Common myeloid progenitor, CD34-positive (primary cell): ENCODE results near the gene TRDN.

Source experiments
- CTCF ChIA-PET: fragments of 350-600 bp; sonication (Branson Sonifier 250); formaldehyde crosslinking; loops from one replicate; lab custom pipeline; 2021; ENCODE audit warnings: antibody characterized with exemption; lab: Charles Lee
- POLR2A ChIA-PET: fragments of 350-600 bp; sonication (Branson Sonifier 250); formaldehyde crosslinking; loops from one replicate; lab custom pipeline; 2021; ENCODE audit warnings: antibody characterized with exemption; lab: Charles Lee
- DNase-seq, 3 donors: peaks; one replicate each; pipeline versions ENCODE4 v3.0.0 to v3.0.0-alpha.2; 2013
- H3K27ac ChIP-seq, 2 experiments: 1 replicate in 1 of 2; 2 replicates in 1 of 2; pipeline ENCODE4 v1.7.0; 2013; ENCODE audit warnings: inconsistent platforms in 2 of 2, low read length in 2 of 2, mild to moderate bottlenecking in 2 of 2, low read depth in 1 of 2, moderate library complexity in 1 of 2; ENCODE audit not compliant: severe bottlenecking in 2 of 2, insufficient read depth in 1 of 2, poor library complexity in 1 of 2
- H3K27me3 ChIP-seq, 5 experiments: replicated peaks in 2 of 5; 1 replicate in 3 of 5; 2 replicates in 2 of 5; pipeline versions ENCODE4 v1.6.1 to v1.7.0; 2013; ENCODE audit warnings: low read length in 4 of 5, mild to moderate bottlenecking in 2 of 5, moderate library complexity in 2 of 5, inconsistent platforms in 1 of 5; ENCODE audit not compliant: insufficient read depth in 5 of 5, control insufficient read depth in 4 of 5
- H3K36me3 ChIP-seq, 4 experiments: 1 replicate in 2 of 4; 2 replicates in 2 of 4; pipeline versions ENCODE4 v1.6.1 to v1.7.0; 2013; ENCODE audit warnings: low read length in 3 of 4, control low read depth in 1 of 4, mild to moderate bottlenecking in 1 of 4; ENCODE audit not compliant: control insufficient read depth in 4 of 4, insufficient read depth in 4 of 4
- H3K4me1 ChIP-seq, 4 experiments: 1 replicate in 3 of 4; 2 replicates in 1 of 4; pipeline versions ENCODE4 v1.6.1 to v1.7.1; 2013; ENCODE audit warnings: low read length in 3 of 4, mild to moderate bottlenecking in 3 of 4, control low read depth in 1 of 4, inconsistent platforms in 1 of 4, moderate library complexity in 1 of 4; ENCODE audit not compliant: control insufficient read depth in 4 of 4, insufficient read depth in 4 of 4; ENCODE audit errors: control extremely low read depth in 1 of 4
- H3K4me3 ChIP-seq, 7 experiments: 1 replicate in 4 of 7; 2 replicates in 3 of 7; pipeline versions ENCODE4 v1.5.1 to v1.7.0; 2013; ENCODE audit warnings: mild to moderate bottlenecking in 7 of 7, low read length in 6 of 7, moderate library complexity in 6 of 7, inconsistent platforms in 2 of 7, low read depth in 2 of 7, control low read depth in 1 of 7; ENCODE audit not compliant: insufficient read depth in 4 of 7, control insufficient read depth in 1 of 7; ENCODE audit errors: extremely low read depth in 1 of 7
- H3K9me3 ChIP-seq, 5 experiments: 1 replicate in 4 of 5; 2 replicates in 1 of 5; pipeline versions ENCODE4 v1.6.1 to v1.7.1; 2013; ENCODE audit warnings: low read length in 4 of 5, mild to moderate bottlenecking in 2 of 5, inconsistent platforms in 1 of 5, low read depth in 1 of 5, moderate library complexity in 1 of 5; ENCODE audit not compliant: control insufficient read depth in 4 of 5, insufficient read depth in 2 of 5; ENCODE audit errors: control extremely low read depth in 1 of 5
- WGBS: methylation state at CpG from one replicate; pipeline ENCODE4 v1.1.5; 2013; ENCODE audit not compliant: insufficient coverage; 5-methylcytosine and 5-hydroxymethylcytosine counted together

TRDN gene

GRCh38 chr6:123632641-123633040 lies 4.1 kb downstream of the TRDN start:
- no peak for DNase-seq
- Histone ChIP-seq H3K4me1 (no peaks in the 10 kb centered on the region), H3K27me3 (no peaks in the 10 kb centered on the region), H3K36me3 (no peaks in the 10 kb centered on the region), H3K9me3 (no peaks in the 10 kb centered on the region), H3K4me3 (no peak overlapping the region), H3K27ac (no peak overlapping the region)
- CTCF ChIA-PET, result interaction anchor here (1.1 kb wide), 2 partner anchors 9 to 27 kb away, joined by 3 read pairs; no protein-coding TSS in a partner anchor
- WGBS, result 100% methylated on average over 1 of the region's 4 CpGs
- POLR2A ChIA-PET, result no interaction called here

GRCh38 chr6:123629258-123629941 lies 7.3 kb downstream of the TRDN start:
- POLR2A ChIA-PET, result no interaction called here
- DNase-seq, result peak in 2 of 3 donors; percentile 11 to 45
- no peaks in the 10 kb centered on the region for H3K9me3 ChIP-seq
- CTCF ChIA-PET, result interaction anchor here (1.1 kb wide), 1 partner anchor 11 kb away, joined by 3 read pairs; no protein-coding TSS in a partner anchor
- no peaks in the 10 kb centered on the region for H3K4me1 ChIP-seq
- no peak overlapping the region for H3K4me3 ChIP-seq
- no CpG with 5 or more reads among the region's 3 CpGs for WGBS
- H3K27me3 ChIP-seq, result no peaks in the 10 kb centered on the region
- no peaks in the 10 kb centered on the region for H3K36me3 ChIP-seq
- H3K27ac ChIP-seq, result no peak overlapping the region

GRCh38 chr6:123625696-123626095 lies 11.1 kb downstream of the TRDN start:
- Histone ChIP-seq H3K27me3 (no peaks in the 10 kb centered on the region), H3K9me3 (no peaks in the 10 kb centered on the region), H3K36me3 (no peaks in the 10 kb centered on the region), H3K4me3 (no peak overlapping the region), H3K27ac (no peak overlapping the region), H3K4me1 (no peaks in the 10 kb centered on the region)
- POLR2A ChIA-PET, result no interaction called here
- CTCF ChIA-PET, result no interaction called here
- no peak for DNase-seq
- no CpG with 5 or more reads among the region's 1 CpG for WGBS

- no peak overlapping the region for H3K4me3 ChIP-seq
- no peaks in the 10 kb centered on the region for H3K27me3 ChIP-seq
- ChIA-PET POLR2A (no interaction called here), CTCF (interaction anchor here (0.9 kb wide), 1 partner anchor 10 kb away, joined by 3 read pairs; no protein-coding TSS in a partner anchor)
- DNase-seq, result no peak
- no peaks in the 10 kb centered on the region for H3K36me3 ChIP-seq
- no peaks in the 10 kb centered on the region for H3K9me3 ChIP-seq
- H3K27ac ChIP-seq, result no peak overlapping the region
- H3K4me1 ChIP-seq, result no peaks in the 10 kb centered on the region
- 100% methylated on average over 1 of the region's 1 CpG for WGBS
Measured at GRCh38 chr6:123622780-123623179, 14.0 kb downstream of the TRDN start.

GRCh38 chr6:123619156-123619555 lies 17.6 kb downstream of the TRDN start:
- DNase-seq, result no peak
- POLR2A ChIA-PET, result no interaction called here
- no peak overlapping the region for H3K4me3 ChIP-seq
- no peaks in the 10 kb centered on the region for H3K9me3 ChIP-seq
- H3K27ac ChIP-seq, result no peak overlapping the region
- CTCF ChIA-PET, result no interaction called here
- no peaks in the 10 kb centered on the region for H3K4me1 ChIP-seq
- no peaks in the 10 kb centered on the region for H3K27me3 ChIP-seq
- no peaks in the 10 kb centered on the region for H3K36me3 ChIP-seq

- H3K4me1 ChIP-seq, result no peaks in the 10 kb centered on the region
- no peak for DNase-seq
- no peaks in the 10 kb centered on the region for H3K27me3 ChIP-seq
- POLR2A ChIA-PET, result no interaction called here
- H3K4me3 ChIP-seq, result no peak overlapping the region
- no peaks in the 10 kb centered on the region for H3K9me3 ChIP-seq
- CTCF ChIA-PET, result no interaction called here
- WGBS, result no CpG with 5 or more reads among the region's 3 CpGs
- no peaks in the 10 kb centered on the region for H3K36me3 ChIP-seq
- H3K27ac ChIP-seq, result no peak overlapping the region
Measured at GRCh38 chr6:123616942-123617341, 19.8 kb downstream of the TRDN start.

- no peaks in the 10 kb centered on the region for H3K9me3 ChIP-seq
- H3K4me3 ChIP-seq, result no peak overlapping the region
- no peaks in the 10 kb centered on the region for H3K4me1 ChIP-seq
- H3K27me3 ChIP-seq, result no peaks in the 10 kb centered on the region
- ChIA-PET POLR2A (no interaction called here), CTCF (no interaction called here)
- H3K27ac ChIP-seq, result no peak overlapping the region
- H3K36me3 ChIP-seq, result no peaks in the 10 kb centered on the region
- no peak for DNase-seq
- WGBS, result 92% methylated on average over 3 of the region's 5 CpGs
Measured at GRCh38 chr6:123616016-123616415, 20.7 kb downstream of the TRDN start.
